H1 (cell line): ENCODE results near the gene PKNOX1. TPM values are rescaled to one million over a fixed set of nuclear protein-coding genes. Genes with fewer than 3 reads are reported as not detected.

Source experiments
- GABPA ChIP-seq: IDR thresholded peaks from 2 replicates; pipeline ENCODE4 v1.6.1; 2011; ENCODE audit warnings: mild to moderate bottlenecking, low read length, moderate library complexity, borderline replicate concordance; ENCODE audit not compliant: insufficient read depth
- HDAC2 ChIP-seq, 2 experiments: fragments of 300-600 bp in 1 of 2; sonication (generic) in 1 of 2; IDR thresholded peaks; 2 replicates each; pipeline ENCODE4 v1.6.1; 2011 to 2012; ENCODE audit warnings: low read depth in 2 of 2, low read length in 2 of 2, mild to moderate bottlenecking in 2 of 2, moderate library complexity in 2 of 2, borderline replicate concordance in 1 of 2, inconsistent platforms in 1 of 2
- SUZ12 ChIP-seq: fragments of 200-600 bp; sonication (generic); IDR thresholded peaks from 2 replicates; pipeline ENCODE4 v1.6.1; 2012; ENCODE audit warnings: mild to moderate bottlenecking, inconsistent platforms, low read length, moderate library complexity, mixed read lengths
- polyA plus RNA-seq, 7 experiments: library from polyadenylated mRNA; depleted of rRNA in 3 of 7; stranded (reverse) in 5 of 7; unstranded in 2 of 7; fragments of >200 nt in 5 of 7; fragments of 200-250 nt in 2 of 7; gene quantifications; 1 replicate in 5 of 7; 2 replicates in 1 of 7; 4 replicates in 1 of 7; pipeline versions ENCODE4 v1.2.1 to v1.2.3, GENCODE V29; 2011 to 2013; ENCODE audit warnings: missing spikeins in 2 of 7, mixed read lengths in 2 of 7
- total RNA-seq: library from RNA; stranded (reverse); fragmentation: NEBNext Ultra II Directional; extraction: Animal tissue kit (Norgen Biotek cat#: 25700); gene quantifications from 2 replicates; pipeline ENCODE4 v1.2.1, GENCODE V29; 2021
- TF ChIP-seq, protein P1 (sequence below): fragments of 300-600 bp; sonication (generic); IDR thresholded peaks from 2 replicates; pipeline ENCODE4 v1.7.1; 2012; ENCODE audit warnings: low read length, moderate library complexity, mild to moderate bottlenecking, inconsistent platforms; ENCODE audit not compliant: insufficient replicate concordance

The PKNOX1 gene
- total and polyA plus RNA-seq, 2 of the 8 experiments (the other 6 are each of a cell fraction or from before 2014, with no cell fraction given), result 20.4 to 31.9 TPM

- TF ChIP-seq HDAC2 (IDR thresholded peaks at IDR 0.05; ENCODE audit: borderline replicate concordance in 1 of 2, low read depth in 2 of 2, low read length in 2 of 2) (no peak), SUZ12 (no peak), GABPA (no peak)
- TF ChIP-seq, protein P1, sequence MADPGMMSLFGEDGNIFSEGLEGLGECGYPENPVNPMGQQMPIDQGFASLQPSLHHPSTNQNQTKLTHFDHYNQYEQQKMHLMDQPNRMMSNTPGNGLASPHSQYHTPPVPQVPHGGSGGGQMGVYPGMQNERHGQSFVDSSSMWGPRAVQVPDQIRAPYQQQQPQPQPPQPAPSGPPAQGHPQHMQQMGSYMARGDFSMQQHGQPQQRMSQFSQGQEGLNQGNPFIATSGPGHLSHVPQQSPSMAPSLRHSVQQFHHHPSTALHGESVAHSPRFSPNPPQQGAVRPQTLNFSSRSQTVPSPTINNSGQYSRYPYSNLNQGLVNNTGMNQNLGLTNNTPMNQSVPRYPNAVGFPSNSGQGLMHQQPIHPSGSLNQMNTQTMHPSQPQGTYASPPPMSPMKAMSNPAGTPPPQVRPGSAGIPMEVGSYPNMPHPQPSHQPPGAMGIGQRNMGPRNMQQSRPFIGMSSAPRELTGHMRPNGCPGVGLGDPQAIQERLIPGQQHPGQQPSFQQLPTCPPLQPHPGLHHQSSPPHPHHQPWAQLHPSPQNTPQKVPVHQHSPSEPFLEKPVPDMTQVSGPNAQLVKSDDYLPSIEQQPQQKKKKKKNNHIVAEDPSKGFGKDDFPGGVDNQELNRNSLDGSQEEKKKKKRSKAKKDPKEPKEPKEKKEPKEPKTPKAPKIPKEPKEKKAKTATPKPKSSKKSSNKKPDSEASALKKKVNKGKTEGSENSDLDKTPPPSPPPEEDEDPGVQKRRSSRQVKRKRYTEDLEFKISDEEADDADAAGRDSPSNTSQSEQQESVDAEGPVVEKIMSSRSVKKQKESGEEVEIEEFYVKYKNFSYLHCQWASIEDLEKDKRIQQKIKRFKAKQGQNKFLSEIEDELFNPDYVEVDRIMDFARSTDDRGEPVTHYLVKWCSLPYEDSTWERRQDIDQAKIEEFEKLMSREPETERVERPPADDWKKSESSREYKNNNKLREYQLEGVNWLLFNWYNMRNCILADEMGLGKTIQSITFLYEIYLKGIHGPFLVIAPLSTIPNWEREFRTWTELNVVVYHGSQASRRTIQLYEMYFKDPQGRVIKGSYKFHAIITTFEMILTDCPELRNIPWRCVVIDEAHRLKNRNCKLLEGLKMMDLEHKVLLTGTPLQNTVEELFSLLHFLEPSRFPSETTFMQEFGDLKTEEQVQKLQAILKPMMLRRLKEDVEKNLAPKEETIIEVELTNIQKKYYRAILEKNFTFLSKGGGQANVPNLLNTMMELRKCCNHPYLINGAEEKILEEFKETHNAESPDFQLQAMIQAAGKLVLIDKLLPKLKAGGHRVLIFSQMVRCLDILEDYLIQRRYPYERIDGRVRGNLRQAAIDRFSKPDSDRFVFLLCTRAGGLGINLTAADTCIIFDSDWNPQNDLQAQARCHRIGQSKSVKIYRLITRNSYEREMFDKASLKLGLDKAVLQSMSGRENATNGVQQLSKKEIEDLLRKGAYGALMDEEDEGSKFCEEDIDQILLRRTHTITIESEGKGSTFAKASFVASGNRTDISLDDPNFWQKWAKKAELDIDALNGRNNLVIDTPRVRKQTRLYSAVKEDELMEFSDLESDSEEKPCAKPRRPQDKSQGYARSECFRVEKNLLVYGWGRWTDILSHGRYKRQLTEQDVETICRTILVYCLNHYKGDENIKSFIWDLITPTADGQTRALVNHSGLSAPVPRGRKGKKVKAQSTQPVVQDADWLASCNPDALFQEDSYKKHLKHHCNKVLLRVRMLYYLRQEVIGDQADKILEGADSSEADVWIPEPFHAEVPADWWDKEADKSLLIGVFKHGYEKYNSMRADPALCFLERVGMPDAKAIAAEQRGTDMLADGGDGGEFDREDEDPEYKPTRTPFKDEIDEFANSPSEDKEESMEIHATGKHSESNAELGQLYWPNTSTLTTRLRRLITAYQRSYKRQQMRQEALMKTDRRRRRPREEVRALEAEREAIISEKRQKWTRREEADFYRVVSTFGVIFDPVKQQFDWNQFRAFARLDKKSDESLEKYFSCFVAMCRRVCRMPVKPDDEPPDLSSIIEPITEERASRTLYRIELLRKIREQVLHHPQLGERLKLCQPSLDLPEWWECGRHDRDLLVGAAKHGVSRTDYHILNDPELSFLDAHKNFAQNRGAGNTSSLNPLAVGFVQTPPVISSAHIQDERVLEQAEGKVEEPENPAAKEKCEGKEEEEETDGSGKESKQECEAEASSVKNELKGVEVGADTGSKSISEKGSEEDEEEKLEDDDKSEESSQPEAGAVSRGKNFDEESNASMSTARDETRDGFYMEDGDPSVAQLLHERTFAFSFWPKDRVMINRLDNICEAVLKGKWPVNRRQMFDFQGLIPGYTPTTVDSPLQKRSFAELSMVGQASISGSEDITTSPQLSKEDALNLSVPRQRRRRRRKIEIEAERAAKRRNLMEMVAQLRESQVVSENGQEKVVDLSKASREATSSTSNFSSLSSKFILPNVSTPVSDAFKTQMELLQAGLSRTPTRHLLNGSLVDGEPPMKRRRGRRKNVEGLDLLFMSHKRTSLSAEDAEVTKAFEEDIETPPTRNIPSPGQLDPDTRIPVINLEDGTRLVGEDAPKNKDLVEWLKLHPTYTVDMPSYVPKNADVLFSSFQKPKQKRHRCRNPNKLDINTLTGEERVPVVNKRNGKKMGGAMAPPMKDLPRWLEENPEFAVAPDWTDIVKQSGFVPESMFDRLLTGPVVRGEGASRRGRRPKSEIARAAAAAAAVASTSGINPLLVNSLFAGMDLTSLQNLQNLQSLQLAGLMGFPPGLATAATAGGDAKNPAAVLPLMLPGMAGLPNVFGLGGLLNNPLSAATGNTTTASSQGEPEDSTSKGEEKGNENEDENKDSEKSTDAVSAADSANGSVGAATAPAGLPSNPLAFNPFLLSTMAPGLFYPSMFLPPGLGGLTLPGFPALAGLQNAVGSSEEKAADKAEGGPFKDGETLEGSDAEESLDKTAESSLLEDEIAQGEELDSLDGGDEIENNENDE, result no peak
These were observed 44.2 kb downstream of the PKNOX1 start (continued) for GRCh38 chr21:43018519-43018918.
